Dermis microvascular lymphatic vessel endothelial cell (primary cell): ENCODE measurements around the gene PEPD. TPM values are rescaled to one million over a fixed set of nuclear protein-coding genes. Genes with fewer than 3 reads are reported as not detected.
A peak's percentile ranks its signal among the peaks of the same experiment; 100 is the strongest.

Experiments
- DNase-seq, 2 donors: peaks; one replicate each; pipeline versions ENCODE4 v3.0.0 to v3.0.0-alpha.2; 2010; ENCODE audit warnings: low read depth in 2 of 2
- total RNA-seq: library from RNA; depleted of rRNA; stranded (reverse); fragments of >200 nt; gene quantifications from 2 replicates; pipeline ENCODE4 v1.2.1, GENCODE V29; 2014

Gene PEPD
- total RNA-seq, 1 donor from 2014 or later: 57.6 TPM

DNA sequence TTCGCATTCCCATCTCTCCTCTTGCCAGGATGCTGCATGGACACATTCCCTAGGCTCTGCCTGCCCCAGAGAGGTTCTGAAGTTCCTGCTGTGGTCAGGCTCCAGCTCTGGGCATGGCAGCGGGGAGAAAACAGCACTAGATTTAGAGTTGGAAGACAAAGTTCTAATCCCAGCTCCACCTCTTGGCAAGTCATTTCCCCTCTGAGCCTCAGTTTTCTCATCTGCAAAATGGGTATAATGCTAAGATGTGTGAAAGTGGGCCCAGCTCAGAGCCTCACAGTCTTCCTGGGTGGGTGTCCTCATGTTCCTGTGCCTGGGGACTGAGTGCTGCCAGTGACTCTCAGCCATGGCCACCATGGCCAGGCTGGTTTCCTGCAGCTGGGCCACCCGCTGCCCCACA is 9.6 kb downstream of the PEPD start:
- DNase-seq: no peak

- DNase-seq: no peak
Measured at GRCh38 chr19:33511346-33511745, 10.2 kb downstream of the PEPD start.

GRCh38 chr19:33510462-33511194 is 11.0 kb downstream of the PEPD start:
- DNase-seq: no peak

DNA sequence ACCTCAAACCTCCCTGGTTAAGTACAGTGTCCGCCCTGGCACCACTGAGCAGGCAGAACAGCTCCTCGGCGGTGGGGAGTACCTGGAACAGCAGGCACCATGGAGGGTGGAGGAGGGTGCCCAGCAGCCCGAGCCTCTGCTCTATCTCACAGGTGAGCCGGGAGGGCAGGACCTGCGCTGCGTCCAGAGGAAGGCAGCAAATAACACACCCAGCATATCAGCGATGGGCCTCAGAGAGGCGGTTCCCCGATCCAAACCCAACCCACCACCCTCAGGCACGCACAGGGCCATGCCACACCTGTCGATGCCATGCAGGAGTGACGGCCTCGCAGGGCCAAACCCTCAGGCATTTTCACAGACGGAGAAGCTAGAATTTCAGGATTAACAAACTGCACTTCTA is 11.8 kb downstream of the PEPD start:
- no peak for DNase-seq

- peak in 1 of 2 donors; percentile 72 for DNase-seq
Measured at GRCh38 chr19:33508941-33509614, 12.5 kb downstream of the PEPD start.

GRCh38 chr19:33508431-33508830 is 13.2 kb downstream of the PEPD start:
- no peak for DNase-seq

DNA sequence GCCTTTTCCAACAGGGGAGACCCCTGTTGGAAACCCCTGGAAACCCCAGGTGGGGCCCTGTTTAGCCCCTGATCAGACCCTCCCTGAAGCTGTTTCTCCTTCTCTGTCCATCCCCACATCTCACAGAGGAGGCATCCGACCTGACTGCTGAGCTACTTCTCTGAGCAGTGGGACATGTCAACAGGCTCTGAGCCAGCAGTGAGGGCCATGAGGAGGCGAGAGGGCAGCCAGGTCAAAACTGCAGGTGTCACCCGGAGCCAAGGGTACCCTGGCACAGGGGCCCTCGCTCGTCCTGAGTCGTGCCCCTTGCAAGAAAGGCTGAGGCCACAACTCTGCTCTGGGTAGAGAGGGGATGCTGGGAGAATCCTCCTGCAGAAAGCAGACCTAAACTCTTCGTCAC is 13.6 kb downstream of the PEPD start:
- no peak for DNase-seq

DNA sequence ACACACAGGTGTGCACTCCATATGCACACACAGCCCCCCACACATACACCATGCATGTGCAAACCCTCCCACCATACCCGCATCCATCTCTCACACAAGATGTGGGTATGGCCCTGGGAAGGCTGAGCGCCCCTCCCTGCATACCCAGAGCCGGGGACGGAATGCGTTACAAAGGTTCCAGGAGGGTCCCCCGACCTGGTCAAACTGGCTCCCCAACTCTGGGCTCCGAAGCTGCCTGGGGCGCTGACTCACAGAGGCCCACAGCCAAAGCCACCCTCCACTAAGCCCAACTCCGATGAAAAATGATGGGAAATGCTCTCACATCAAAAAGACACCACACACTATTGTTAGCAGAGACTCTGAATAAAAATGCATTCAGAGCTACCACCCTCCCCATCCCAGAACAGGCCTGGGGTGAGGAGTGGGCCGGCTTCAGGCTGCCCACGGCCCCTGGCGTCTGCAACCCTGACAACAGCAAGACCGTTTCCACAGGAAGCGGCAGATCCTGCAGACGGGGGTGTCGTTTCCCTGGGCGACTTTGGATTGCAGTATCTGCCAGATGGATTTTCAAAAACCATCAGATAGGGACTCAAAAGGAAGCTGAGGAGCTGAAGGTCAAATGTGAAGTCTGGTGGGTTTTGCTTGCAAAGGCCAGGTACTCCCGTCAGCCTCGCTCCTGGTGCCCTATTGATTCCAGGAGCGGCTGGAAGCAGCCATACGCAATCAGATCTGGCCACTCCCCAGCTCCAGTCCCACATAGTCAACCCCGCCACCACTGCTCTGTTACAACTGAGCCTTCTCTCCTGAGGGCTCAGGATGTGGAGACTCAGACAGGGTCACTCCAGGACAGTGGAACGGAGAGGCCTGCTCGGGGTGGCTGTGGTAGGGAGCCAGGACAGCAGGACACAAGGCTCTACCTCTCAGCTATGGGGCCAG is 14.3 kb downstream of the PEPD start:
- DNase-seq: peak in 1 of 2 donors; percentile 33

DNA sequence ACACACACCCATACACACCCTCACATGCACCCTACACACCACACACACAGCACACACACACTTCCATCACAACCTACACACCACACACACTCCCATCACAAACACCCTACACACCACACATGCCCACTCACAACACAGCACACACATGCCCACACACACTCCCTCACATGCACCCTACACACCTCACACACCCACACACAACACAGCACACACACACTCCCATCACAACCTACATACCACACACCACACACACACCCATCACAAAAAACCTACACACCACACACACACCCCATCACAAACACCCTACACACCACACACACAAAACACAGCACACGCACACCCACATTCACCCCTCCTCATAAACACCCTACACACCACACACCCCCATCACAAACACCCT is 15.1 kb downstream of the PEPD start:
- DNase-seq: no peak

- DNase-seq: no peak
Measured at GRCh38 chr19:33505823-33506222, 15.8 kb downstream of the PEPD start.

- DNase-seq: no peak
Measured at GRCh38 chr19:33505148-33505547, 16.4 kb downstream of the PEPD start.

- no peak for DNase-seq
Measured at GRCh38 chr19:33504058-33504444, 17.5 kb downstream of the PEPD start.

- no peak for DNase-seq
Measured at GRCh38 chr19:33503433-33504057, 18.0 kb downstream of the PEPD start.

DNA sequence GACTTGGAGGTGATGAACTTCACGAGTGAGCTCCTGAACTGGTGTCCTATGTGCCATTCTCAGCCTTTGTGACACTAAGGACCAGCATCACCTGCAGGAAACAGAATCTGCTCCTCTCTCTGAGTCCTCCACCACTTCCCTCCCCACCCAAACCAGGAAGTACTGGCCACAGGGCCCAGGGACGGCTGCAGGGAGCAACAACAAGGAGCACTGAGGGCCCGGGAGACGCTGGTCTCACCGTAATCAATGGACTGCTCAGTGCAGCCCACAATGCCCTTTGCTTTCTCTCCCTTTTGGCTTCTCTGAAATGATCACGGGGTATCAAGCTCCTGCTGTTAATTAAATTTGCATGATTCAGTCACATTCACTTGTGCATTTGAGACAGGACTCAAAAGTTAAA is 18.6 kb downstream of the PEPD start:
- DNase-seq: no peak

DNA sequence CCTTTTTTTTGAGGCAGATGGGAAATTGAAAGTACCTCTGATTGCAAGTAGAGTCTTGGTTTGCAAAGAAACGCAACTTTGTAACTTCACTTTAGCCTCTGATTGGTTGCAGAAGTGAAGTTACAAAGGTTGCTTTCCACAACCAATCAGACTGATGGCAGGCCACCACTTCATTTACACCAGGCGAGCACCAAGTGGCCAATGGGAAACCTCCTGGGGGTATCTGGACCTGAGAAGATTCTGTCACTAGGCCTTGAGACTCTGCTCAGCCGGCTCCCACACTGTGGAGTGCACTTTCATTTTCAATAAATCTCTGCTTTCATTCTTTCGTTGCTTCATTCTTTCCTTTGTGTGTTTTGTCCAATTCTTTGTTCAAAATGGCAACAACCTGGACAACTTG is 19.1 kb downstream of the PEPD start:
- no peak for DNase-seq

- no peak for DNase-seq
Measured at GRCh38 chr19:33501693-33502356, 19.8 kb downstream of the PEPD start.

DNA sequence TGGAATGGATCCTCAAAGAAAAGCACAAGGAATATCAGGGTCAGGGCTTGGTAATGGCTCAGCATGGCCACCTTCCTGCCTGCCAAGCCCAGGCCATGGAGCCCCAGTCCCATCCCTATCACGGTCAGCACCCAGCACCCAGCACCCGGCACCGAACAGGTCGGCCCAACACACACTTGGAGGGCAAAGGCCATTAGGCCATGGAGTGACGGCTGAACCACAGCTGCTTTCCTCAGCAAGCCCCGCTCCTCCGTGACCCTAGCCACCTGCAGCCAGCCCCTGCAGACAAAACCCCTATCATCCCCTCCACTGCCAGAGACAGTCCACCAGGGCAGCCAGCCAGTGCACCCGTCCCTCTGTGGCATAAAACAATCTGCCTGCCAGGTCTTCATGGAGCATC is 20.6 kb downstream of the PEPD start:
- no peak for DNase-seq

- DNase-seq: no peak
Measured at GRCh38 chr19:33500586-33500985, 21.0 kb downstream of the PEPD start.

GRCh38 chr19:33499671-33500506 is 21.7 kb downstream of the PEPD start:
- DNase-seq: no peak

DNA sequence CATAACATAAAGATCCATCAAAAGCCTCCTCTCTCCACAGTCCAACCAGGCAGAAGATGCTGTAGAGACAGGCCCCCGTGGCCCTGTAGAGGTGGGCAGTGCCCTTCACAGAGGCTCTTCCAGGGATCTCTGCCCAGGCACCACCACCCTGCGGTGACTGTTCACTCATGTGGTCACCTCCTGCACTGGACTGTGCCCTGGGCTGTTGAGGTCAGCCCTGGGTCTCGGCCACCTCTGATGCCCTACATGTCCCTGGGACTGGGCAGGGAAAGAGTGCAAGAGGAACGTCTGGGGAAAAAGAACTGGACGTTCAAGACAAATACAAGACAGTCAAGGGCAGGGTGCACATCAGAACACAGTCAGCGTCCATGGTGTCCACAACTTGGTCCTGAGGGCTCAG is 22.3 kb downstream of the PEPD start:
- no peak for DNase-seq
